ENCODE results near the gene SOX3.

Gene SOX3

GRCh38 chrX:140510895-140511295 is 6.0 kb upstream of the SOX3 start:
- no peak for TF ChIP-seq CTCF (IDR thresholded peaks at IDR 0.05)
- no peak overlapping the region for H3K4me3 ChIP-seq
- no peak for DNase-seq (ENCODE audit: low spot score)

GRCh38 chrX:140510306-140510676 is 5.4 kb upstream of the SOX3 start:
- TF ChIP-seq CTCF (IDR thresholded peaks at IDR 0.05): no peak
- Histone ChIP-seq H3K27ac (no peak overlapping the region), H3K4me3 (no peak overlapping the region)
- DNase-seq (ENCODE audit: low spot score): no peak

More at GRCh38 chrX:140510895-140511295, 6.0 kb upstream of the SOX3 start:
- H3K27ac ChIP-seq: no peak overlapping the region

- DNase-seq (ENCODE audit: low spot score): no peak
- TF ChIP-seq CTCF (IDR thresholded peaks at IDR 0.05): no peak
- Histone ChIP-seq H3K4me3 (no peak overlapping the region), H3K27ac (no peak overlapping the region)
Measured at GRCh38 chrX:140509468-140510305, 4.8 kb upstream of the SOX3 start.

- H3K4me3 ChIP-seq: no peak overlapping the region
- no peak overlapping the region for H3K27ac ChIP-seq
- TF ChIP-seq CTCF (IDR thresholded peaks at IDR 0.05): no peak
- no peak for DNase-seq (ENCODE audit: low spot score)
Measured at GRCh38 chrX:140508958-140509357, 4.1 kb upstream of the SOX3 start.

- no peak for TF ChIP-seq CTCF (IDR thresholded peaks at IDR 0.05)
- Histone ChIP-seq H3K27ac (no peak overlapping the region), H3K4me3 (no peak overlapping the region)
- DNase-seq (ENCODE audit: low spot score): no peak
Measured at GRCh38 chrX:140507982-140508305, 3.1 kb upstream of the SOX3 start.

- H3K4me3 ChIP-seq: no peak overlapping the region
- DNase-seq (ENCODE audit: low spot score): no peak
- no peak for TF ChIP-seq CTCF (IDR thresholded peaks at IDR 0.05)
- no peak overlapping the region for H3K27ac ChIP-seq
Measured at GRCh38 chrX:140507223-140507981, 2.5 kb upstream of the SOX3 start.
